ENCODE data around the gene ANTXR2. TPM values are rescaled to one million over a fixed set of nuclear protein-coding genes. Genes with fewer than 3 reads are reported as not detected.
"Not testable (repeated sequence)": the region's sequence is repeated elsewhere in the genome, so short reads cannot be mapped to it uniquely, and the experiment has no call there.

The ANTXR2 gene
- total RNA-seq, 6 experiments from 2014 or later, result 24.5 to 86.0 (median 33.7) TPM

DNA sequence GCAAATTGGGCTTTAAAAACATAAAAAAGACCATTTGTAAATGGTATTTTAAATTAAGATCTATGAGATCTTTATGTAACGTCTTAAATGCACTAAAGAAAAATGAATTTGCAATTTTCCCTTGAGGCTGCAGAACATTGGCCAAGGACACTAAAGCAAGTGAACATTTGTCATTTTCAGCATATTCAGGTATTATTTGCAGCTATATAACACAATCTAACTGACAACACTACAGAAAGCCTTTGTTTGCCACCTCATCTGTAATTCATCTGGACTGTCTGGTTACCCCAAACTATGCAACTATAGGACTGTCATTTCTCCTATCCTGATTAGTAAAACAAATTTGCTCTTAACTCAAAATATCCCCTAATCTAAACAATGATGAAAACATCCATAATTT, 74.8 kb downstream of the ANTXR2 start:
- Histone ChIP-seq H3K36me3 (no peaks in the 10 kb centered on the region), H3K4me3 (no peak overlapping the region), H3K4me1 (no peaks in the 10 kb centered on the region), H3K27me3 (no peaks in the 10 kb centered on the region), H3K27ac (no peak overlapping the region), H3K9me3 (no peaks in the 10 kb centered on the region)
- WGBS (ENCODE audit: insufficient coverage, low coverage, low lambda C conversion rate, missing lambda C conversion rate), result 92% methylated on average over 1 of the region's 1 CpG
- ATAC-seq, result no peak
- TF ChIP-seq POLR2A (IDR thresholded peaks at IDR 0.05), result no peak
- TF ChIP-seq, protein P1, sequence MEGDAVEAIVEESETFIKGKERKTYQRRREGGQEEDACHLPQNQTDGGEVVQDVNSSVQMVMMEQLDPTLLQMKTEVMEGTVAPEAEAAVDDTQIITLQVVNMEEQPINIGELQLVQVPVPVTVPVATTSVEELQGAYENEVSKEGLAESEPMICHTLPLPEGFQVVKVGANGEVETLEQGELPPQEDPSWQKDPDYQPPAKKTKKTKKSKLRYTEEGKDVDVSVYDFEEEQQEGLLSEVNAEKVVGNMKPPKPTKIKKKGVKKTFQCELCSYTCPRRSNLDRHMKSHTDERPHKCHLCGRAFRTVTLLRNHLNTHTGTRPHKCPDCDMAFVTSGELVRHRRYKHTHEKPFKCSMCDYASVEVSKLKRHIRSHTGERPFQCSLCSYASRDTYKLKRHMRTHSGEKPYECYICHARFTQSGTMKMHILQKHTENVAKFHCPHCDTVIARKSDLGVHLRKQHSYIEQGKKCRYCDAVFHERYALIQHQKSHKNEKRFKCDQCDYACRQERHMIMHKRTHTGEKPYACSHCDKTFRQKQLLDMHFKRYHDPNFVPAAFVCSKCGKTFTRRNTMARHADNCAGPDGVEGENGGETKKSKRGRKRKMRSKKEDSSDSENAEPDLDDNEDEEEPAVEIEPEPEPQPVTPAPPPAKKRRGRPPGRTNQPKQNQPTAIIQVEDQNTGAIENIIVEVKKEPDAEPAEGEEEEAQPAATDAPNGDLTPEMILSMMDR (IDR thresholded peaks at IDR 0.05), result no peak
- intact Hi-C loops (cut with DNase I), result no loop called here
- DNase-seq, result no peak

DNA sequence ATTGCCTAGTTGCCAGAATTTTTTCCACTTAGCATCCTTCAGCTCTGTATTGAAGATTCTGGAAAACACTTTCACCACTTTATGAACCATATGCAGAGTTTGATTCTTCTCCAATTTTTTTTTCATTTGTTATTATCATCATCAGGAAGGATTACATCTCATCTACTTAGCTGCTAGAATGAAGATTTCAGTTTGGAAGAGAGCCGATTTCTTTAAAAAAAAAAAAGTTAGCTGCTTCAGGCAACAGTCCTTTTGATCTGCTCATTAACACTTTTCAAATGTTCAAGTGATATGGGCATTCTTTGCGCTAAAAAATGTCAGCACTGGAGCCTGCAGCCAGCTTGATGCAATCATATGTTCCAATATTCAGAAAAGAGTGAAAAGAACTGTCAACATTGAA, 76.2 kb downstream of the ANTXR2 start:
- no peak for ATAC-seq
- Histone ChIP-seq H3K4me3 (no peak overlapping the region), H3K4me1 (no peaks in the 10 kb centered on the region), H3K36me3 (no peaks in the 10 kb centered on the region), H3K9me3 (no peaks in the 10 kb centered on the region), H3K27me3 (no peaks in the 10 kb centered on the region), H3K27ac (no peak overlapping the region)
- DNase-seq, result no peak
- TF ChIP-seq, protein P1 (IDR thresholded peaks at IDR 0.05), result no peak
- TF ChIP-seq POLR2A (IDR thresholded peaks at IDR 0.05), result no peak
- whole genome bisulfite sequencing (ENCODE audit: insufficient coverage, low coverage, low lambda C conversion rate, missing lambda C conversion rate), result 75% methylated on average over 2 of the region's 2 CpGs
- intact Hi-C loops (cut with DNase I), result no loop called here

DNA sequence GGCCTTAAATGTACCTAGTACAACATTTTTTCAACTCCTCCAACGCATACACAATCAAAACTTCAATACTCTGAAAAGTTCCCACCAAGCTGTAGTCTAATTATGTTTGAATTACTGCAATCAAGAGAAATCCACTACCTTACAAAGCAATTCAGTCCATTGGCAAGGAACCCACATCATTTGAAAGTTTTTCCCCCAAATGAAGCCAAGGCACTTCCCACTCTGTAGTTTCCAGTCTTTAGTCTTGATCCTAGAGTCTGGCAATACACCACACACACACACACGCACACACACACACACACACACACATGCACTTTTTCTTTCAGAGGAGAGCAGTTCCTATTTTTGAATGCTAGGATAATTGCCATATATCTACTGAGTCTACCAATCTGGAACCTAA, 79.6 kb downstream of the ANTXR2 start:
- Histone ChIP-seq H3K4me3 (no peak overlapping the region), H3K27ac (no peak overlapping the region), H3K36me3 (no peaks in the 10 kb centered on the region), H3K4me1 (no peaks in the 10 kb centered on the region), H3K9me3 (no peaks in the 10 kb centered on the region), H3K27me3 (no peaks in the 10 kb centered on the region)
- no peak for DNase-seq
- intact Hi-C loops (cut with DNase I), result no loop called here
- no peak for ATAC-seq
- TF ChIP-seq POLR2A (IDR thresholded peaks at IDR 0.05), result no peak
- TF ChIP-seq, protein P1 (IDR thresholded peaks at IDR 0.05), result no peak
- 64% methylated on average over 2 of the region's 2 CpGs for WGBS (ENCODE audit: insufficient coverage, low coverage, low lambda C conversion rate, missing lambda C conversion rate)

DNA sequence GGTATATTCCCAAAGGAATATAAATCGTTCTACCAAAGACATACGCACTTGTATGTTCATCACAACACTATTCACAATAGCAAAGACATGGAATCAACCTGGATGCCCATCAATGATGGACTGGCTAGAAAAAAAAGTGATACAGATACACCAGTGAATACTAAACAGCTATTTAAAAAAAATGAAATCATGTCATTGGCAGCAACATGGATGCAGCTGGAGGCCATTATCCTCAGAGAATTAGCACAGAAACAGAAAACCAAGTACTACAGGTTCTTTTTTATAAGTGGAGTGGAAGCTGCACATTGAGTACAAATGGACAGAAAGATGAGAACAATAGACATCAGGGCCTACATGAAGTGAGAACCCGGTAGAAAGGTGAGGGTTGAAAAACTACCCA, 81.4 kb downstream of the ANTXR2 start:
- Histone ChIP-seq H3K36me3 (no peaks in the 10 kb centered on the region), H3K4me3 (no peak overlapping the region), H3K4me1 (no peaks in the 10 kb centered on the region), H3K27me3 (no peaks in the 10 kb centered on the region), H3K27ac (no peak overlapping the region), H3K9me3 (no peaks in the 10 kb centered on the region)
- no peak for TF ChIP-seq POLR2A (IDR thresholded peaks at IDR 0.05)
- TF ChIP-seq, protein P1 (IDR thresholded peaks at IDR 0.05), result no peak
- DNase-seq (no peak), ATAC-seq (no peak)
- WGBS (ENCODE audit: insufficient coverage, low coverage, low lambda C conversion rate, missing lambda C conversion rate), result 90% methylated on average over 3 of the region's 3 CpGs
- intact Hi-C loops (cut with DNase I), result no loop called here

DNA sequence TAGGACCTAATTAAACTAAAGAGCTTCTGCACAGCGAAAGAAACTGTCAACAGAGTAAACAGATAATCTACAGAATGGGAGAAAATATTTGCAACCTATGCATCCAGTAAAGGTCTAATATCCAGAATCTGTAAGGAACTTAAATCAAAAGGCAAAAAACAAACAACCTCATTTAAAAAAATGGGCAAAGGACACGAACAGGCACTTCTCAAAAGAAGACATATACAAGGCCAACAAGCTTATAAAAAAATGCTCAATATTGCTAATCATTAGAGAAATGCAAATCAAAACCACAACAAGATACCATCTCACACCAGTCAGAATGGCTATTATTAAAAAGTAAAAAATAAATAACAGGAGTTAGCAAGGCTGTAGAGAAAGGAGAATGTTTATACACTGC, 81.9 kb downstream of the ANTXR2 start:
- H3K27me3 ChIP-seq; DNase-seq; H3K36me3 ChIP-seq; H3K4me3 ChIP-seq; intact Hi-C loops (cut with DNase I); ATAC-seq; H3K4me1 ChIP-seq; H3K27ac ChIP-seq; H3K9me3 ChIP-seq: not testable (repeated sequence)
- 100% methylated on average over 2 of the region's 2 CpGs for WGBS (ENCODE audit: insufficient coverage, low coverage, low lambda C conversion rate, missing lambda C conversion rate)

All from right lobe of liver (tissue), 6 donors.